HG02571 (cell line): ENCODE data around the gene HIVEP3.

Experiments
- ATAC-seq: cut with Tn5 transposase; IDR thresholded peaks from one replicate; pipeline ENCODE4 v1.9.1; 2021; ENCODE audit warnings: mild to moderate bottlenecking, moderate library complexity; ENCODE audit not compliant: unreplicated experiment

The HIVEP3 gene

GRCh38 chr1:41894101-41894807 lies 24.5 kb downstream of the HIVEP3 start:
- no peak for ATAC-seq

- ATAC-seq = no peak
Measured at GRCh38 chr1:41892301-41892781, 26.4 kb downstream of the HIVEP3 start.

GRCh38 chr1:41891199-41891896 lies 27.4 kb downstream of the HIVEP3 start:
- peak; percentile 73 for ATAC-seq

- ATAC-seq = no peak
Measured at GRCh38 chr1:41890825-41891198, 27.9 kb downstream of the HIVEP3 start.

DNA sequence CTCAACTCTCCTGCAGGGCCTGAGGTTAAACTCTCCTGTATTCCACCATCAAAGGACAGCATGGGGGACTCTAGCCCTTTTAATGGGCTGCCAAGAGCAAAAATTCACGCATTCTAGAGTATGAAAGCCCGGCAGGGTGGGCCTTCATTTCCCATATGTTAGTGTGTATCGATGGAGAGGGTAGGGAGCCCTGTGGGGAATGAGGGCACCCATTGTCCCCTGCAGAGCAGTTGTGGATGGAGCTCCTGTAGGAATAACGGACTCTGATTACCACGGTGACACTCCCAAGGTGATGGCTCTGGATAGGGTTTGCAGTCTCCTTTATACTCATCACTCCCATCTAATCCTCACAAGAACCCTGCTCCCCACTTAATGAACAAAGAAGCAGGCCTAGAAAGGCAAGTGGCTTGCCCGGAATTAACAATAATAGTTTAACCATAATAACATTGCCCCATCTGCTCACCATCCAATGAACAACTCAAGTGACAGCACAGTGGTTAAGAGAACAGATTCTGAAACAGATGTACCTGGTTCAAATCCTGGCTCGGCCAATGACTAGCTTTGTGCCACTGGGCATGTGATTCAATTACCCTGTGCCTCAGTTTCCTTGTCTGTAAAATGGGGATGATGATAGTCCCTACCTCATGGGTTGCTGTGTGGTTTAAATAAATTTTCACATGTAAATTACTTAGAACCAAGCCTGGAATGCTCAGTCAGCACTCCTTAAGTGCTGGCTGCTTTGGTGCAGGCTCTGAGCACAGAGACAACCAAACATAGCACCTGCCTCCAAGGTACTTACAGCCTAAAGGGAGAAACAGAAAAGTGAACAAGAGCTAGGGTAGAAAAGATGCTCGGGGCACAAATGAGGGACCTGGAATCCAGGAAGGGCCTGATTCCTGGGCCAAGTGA lies 29.0 kb downstream of the HIVEP3 start:
- ATAC-seq = no peak

- no peak for ATAC-seq
Measured at GRCh38 chr1:41888756-41889155, 30.0 kb downstream of the HIVEP3 start.

DNA sequence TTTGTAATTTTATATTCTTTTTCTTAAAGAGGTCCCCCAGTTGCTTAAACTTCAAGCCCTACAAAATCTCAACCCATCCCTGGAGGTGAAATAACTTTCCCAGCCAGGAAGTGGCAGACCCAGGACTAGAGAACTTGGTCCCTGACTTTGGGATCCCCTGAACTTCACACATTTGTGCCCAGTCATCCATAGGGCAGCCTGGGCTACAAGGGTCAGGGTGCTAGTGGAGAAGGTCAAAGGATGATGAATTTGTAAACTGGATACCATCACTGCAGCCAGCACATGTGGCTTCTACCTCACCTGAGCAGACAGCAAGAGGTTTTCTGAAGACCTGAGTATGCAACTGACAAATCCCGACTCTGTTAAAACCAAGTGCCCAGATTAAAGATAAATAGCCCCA lies 31.4 kb downstream of the HIVEP3 start:
- ATAC-seq = no peak

GRCh38 chr1:41884256-41885230 lies 34.2 kb downstream of the HIVEP3 start:
- ATAC-seq = no peak

GRCh38 chr1:41883507-41883906 lies 35.2 kb downstream of the HIVEP3 start:
- ATAC-seq = no peak

DNA sequence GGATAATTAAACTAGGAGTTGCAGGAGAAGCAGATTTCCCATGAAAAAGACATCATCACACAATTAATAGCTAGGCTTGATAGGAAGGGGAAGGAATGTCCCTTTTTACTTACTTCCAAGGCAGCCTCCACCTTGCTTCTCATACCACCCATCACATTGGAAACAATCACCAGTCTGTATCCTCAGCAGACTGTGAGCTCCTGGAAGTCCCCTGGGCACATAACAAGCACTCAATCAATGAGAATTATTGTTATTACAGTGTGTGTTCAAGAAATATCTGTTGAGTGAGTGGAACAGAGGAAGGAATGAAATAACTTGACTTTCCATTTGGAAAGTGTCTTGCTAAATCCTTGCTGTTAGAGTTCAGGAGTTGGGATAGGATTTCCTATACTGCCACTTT lies 36.2 kb downstream of the HIVEP3 start:
- no peak for ATAC-seq

GRCh38 chr1:41882068-41882477 lies 36.6 kb downstream of the HIVEP3 start:
- no peak for ATAC-seq

GRCh38 chr1:41880950-41881885 lies 37.5 kb downstream of the HIVEP3 start:
- no peak for ATAC-seq

DNA sequence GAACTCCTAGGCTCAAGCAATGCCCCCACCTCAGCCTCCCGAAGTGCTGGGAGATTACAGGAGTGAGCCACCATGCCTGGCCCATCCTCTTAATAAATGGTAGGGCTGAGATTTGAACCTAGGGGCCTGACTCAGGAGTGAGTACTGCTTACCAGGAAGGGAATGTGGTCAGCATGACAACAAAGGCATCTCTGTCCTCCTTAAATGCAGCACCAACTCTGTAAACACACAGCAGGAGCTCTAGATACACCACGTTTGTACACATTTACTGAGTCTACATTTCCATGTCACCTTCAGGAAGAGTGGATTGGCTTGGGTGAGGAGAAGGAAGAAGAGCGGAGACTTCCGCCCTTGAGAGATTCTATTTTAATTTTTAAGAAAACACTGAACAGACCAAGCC lies 38.5 kb downstream of the HIVEP3 start:
- ATAC-seq = no peak

GRCh38 chr1:41879617-41880016 lies 39.1 kb downstream of the HIVEP3 start:
- no peak for ATAC-seq

GRCh38 chr1:41878911-41879310 lies 39.8 kb downstream of the HIVEP3 start:
- no peak for ATAC-seq

DNA sequence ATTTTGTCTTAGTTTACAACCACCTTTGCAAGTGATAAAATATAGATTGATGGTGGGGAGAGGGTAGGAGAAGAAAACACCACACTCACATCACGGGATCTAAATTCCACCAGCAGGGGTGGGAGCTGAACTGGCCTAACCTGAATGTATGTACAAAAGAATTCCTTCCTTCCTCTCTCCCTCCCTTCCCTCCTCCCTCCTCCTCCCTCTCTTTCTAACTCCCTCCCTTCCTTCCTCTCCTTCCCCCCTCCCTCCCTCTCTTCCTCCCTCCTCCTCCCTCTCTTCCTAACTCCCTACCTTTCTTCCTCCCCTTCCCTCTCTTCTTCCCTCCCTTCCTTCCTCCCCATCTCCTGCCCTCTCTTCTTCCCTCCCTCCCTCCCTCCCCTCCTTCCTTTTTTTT lies 40.2 kb downstream of the HIVEP3 start:
- no peak for ATAC-seq

GRCh38 chr1:41876576-41877445 lies 41.9 kb downstream of the HIVEP3 start:
- ATAC-seq = no peak

DNA sequence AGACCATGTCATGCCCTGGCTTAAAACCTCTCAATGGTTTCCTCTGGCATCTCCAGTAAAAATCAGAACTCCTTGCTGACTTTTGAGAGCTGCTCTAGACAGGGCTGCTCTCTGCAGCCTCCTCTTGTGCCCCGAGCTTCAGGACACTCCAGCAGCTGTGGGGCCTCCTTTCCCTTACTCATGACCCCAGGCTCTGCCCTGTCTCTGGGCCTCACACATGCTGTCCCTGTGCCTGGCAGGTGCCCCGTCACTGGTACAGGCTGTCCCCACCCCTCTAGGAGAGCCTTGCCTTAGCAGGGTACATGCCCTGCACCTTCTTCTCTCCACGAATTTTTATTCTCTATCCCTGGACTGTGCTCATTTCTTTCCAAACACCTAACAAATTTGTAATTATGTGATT lies 43.2 kb downstream of the HIVEP3 start:
- no peak for ATAC-seq
